Choroid plexus epithelial cell (primary cell): ENCODE results near the gene SEH1L.
"Not testable (repeated sequence)": the region's sequence is repeated elsewhere in the genome, so short reads cannot be mapped to it uniquely, and the experiment has no call there.

Experiments
- DNase-seq: peaks from one replicate; pipeline ENCODE4 v3.0.0-alpha.2; 2010; ENCODE audit warnings: low read depth
- H3K4me3 ChIP-seq: 2 replicates; pipeline ENCODE4 v1.5.1; 2011; ENCODE audit warnings: low read depth, mild to moderate bottlenecking, control low read depth, low read length, moderate library complexity
- TF ChIP-seq, protein P1 (sequence below): conservative IDR thresholded peaks from 2 replicates; pipeline ENCODE4 v1.5.1; 2011; ENCODE audit warnings: low read depth, mild to moderate bottlenecking, control low read depth, inconsistent platforms, low read length, moderate library complexity

Gene SEH1L, protein sequence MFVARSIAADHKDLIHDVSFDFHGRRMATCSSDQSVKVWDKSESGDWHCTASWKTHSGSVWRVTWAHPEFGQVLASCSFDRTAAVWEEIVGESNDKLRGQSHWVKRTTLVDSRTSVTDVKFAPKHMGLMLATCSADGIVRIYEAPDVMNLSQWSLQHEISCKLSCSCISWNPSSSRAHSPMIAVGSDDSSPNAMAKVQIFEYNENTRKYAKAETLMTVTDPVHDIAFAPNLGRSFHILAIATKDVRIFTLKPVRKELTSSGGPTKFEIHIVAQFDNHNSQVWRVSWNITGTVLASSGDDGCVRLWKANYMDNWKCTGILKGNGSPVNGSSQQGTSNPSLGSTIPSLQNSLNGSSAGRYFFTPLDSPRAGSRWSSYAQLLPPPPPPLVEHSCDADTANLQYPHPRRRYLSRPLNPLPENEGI

DNA sequence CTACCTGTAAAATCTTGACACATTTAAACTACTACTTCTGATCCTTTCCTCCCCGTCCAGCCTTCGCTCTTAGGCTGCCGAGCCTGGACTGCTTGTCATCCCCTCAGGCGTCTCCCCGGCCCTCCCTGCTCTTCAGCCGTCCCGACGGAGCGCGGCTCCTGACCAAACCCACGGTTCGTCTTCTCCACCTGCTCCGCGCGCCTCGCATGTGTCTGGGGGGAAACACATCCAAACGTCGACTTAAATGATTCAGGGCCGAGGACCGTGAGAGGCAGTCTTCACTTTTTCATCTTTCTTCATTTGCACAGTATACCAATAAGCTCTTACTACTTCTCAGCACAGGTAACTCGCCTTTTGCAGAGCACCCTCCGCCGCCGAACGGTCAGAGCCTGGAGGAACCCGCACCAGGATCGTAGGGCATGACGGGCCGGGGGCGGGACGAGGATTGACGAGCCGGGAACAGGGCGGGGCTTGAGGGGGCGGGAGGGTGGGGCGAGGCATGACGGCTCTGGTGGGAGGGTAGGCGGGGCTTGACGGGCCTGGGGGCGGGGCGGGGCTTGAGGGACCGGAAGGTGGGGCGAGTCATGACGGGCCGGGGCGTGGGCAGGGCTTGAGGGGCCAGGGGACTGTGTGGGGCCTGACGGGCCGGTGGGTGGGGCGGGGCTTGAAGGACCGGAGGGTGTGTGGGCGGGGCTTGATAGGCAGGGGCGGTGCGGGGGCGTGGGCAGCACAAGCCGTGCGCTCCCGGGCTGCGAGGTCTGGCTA lies at the start of gene SEH1L:
Gene SEH1L, plus strand, starts transcription at position 727 of the 765 bp plus-strand sequence. CDS start 111 bp downstream, outside the sequence.
- peak; percentile 100 for DNase-seq

DNA sequence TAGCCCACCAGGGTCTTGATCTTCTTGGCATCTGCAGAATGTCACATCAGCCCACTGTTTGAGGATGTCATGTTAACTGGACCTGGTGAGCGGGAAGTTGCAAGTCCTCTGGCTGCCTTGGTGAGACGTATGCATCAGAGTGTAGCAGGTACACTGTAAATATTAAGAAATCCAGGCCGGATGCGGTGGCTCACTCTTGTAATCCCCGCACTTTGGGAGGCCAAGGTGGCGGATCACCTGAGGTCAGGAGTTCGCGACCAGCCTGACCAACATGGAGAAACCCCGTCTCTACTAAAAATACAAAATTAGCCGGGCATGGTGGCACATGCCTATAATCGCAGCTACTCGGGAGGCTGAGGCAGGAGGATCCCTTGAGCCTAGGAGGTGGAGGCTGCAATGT lies 46.6 kb upstream of the SEH1L start:
- not testable (repeated sequence) for DNase-seq

More for the DNA sequence above, at the start of gene SEH1L:
- TF ChIP-seq, protein P1, sequence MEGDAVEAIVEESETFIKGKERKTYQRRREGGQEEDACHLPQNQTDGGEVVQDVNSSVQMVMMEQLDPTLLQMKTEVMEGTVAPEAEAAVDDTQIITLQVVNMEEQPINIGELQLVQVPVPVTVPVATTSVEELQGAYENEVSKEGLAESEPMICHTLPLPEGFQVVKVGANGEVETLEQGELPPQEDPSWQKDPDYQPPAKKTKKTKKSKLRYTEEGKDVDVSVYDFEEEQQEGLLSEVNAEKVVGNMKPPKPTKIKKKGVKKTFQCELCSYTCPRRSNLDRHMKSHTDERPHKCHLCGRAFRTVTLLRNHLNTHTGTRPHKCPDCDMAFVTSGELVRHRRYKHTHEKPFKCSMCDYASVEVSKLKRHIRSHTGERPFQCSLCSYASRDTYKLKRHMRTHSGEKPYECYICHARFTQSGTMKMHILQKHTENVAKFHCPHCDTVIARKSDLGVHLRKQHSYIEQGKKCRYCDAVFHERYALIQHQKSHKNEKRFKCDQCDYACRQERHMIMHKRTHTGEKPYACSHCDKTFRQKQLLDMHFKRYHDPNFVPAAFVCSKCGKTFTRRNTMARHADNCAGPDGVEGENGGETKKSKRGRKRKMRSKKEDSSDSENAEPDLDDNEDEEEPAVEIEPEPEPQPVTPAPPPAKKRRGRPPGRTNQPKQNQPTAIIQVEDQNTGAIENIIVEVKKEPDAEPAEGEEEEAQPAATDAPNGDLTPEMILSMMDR: no peak
- peak within 1 kb of the TSS; percentile 85 for H3K4me3 ChIP-seq

DNA sequence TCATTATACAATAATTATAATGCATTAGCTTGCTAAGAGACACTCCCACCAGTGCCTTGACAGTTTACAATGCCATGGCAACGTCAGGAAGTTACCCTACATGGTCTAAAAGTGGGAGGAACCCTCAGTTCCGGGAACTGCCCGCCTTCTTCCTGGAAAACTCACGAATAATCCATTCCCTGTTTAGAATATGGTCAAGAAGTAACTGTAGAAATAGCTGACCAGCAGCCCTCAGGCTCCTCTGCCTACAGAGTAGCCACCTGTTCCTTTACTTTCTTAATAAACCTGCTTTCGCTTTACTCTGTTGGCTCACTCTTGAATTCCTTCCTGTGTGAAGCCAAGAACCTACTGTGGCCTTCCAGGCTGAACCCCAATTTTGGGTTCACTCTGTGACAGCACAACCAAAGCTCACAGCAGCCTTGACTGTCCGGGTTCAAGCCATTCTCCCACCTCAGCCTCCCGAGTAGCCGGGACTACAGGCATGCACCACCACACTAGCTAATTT lies 43.7 kb upstream of the SEH1L start:
- H3K4me3 ChIP-seq: no peak overlapping the region
- TF ChIP-seq, protein P1: no peak
- no peak for DNase-seq

More for the DNA sequence above, 46.6 kb upstream of the SEH1L start:
- H3K4me3 ChIP-seq: not testable (repeated sequence)

DNA sequence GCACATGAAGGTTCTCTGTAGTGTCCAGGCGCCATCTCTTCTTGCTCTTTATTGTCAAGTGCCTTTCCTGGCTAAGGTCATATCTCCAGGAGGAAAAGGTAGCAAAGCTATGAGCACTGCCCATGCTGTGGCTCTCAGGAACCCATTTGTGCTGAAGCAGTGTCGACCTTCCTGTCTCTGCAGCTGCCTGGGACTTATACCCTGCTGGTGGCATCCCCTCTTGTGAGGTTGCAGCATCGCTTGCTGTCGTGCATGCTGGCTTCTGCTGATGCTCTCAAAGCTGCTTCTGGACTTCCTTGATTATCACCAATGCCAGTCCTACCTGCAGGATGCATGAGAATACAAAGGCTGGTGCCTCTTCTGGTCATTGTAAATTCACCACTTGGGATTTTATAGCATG lies 41.7 kb upstream of the SEH1L start:
- no peak for DNase-seq
- TF ChIP-seq, protein P1: no peak
- no peak overlapping the region for H3K4me3 ChIP-seq

DNA sequence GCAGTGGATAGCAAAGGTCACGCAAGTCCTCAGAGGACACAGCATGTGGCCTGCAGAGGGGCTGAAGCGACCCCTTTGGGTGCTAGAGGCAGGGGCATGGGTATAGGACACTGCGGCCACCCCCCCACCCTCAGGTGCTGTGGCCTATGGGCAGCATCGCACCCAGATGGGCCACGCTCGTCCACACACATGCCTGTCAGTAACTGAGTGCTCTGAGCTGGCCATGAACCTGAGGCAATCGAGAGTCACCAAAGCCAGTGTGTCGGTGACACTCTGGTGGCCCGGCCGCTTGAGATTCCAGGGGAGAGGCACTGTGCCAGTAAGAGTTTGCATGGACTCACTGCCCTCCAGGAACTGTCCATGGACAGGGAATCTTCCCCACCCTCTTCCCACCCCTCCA lies 41.0 kb upstream of the SEH1L start:
- DNase-seq: no peak
- TF ChIP-seq, protein P1: no peak
- no peak overlapping the region for H3K4me3 ChIP-seq

DNA sequence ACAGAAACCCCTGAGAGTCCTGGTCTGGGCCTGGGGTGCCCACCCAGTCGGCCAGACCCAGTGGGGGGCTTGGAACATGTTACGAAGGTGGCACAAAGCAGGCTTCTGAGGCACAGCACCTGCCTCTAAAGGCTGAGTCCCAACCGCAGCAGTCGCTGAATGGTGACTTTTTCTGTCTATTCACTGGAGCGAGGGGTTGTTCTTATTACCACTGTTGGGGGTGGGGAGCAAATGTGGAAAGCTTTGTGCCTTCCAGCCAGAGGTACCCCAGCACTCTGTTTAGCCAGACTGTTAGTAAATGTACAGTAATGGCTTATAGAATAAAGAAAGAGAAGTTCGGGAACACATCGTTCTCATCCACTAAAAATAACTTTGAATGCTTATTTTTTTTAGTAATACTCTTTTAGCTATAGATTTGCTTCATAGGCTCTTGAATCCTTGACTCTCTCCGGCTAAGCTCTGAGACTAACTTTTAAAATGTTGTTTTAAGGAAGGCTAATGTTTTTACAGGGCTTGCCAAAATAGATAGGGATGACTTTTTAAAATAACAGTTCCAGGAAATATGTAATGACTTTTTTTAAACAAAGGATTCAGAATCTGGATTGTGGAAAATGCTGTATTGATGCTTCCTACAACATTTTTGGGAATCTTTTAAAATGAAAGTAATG lies 40.4 kb upstream of the SEH1L start:
- peak overlapping the region; percentile 36 for H3K4me3 ChIP-seq
- peak; percentile 59 for DNase-seq

More for the DNA sequence above, 40.4 kb upstream of the SEH1L start:
- TF ChIP-seq, protein P1: no peak
